B cell (primary cell): ENCODE data around the gene C2CD2L. TPM values are rescaled to one million over a fixed set of nuclear protein-coding genes. Genes with fewer than 3 reads are reported as not detected.

Experiments used
- ATAC-seq: fragments of 200-7000 bp; cut with Tn5 transposase; one replicate; pipeline ENCODE4 v1.10.0; 2021; ENCODE audit warnings: low read depth, mild to moderate bottlenecking, moderate number of reproducible peaks, moderate library complexity
- CTCF ChIA-PET: fragments of 350-600 bp; sonication (Branson Sonifier 250); formaldehyde crosslinking; loops from one replicate; lab custom pipeline; 2021; ENCODE audit warnings: antibody characterized with exemption, inconsistent platforms; lab: Charles Lee
- POLR2A ChIA-PET: fragments of 350-600 bp; sonication (Branson Sonifier 250); formaldehyde crosslinking; loops from one replicate; lab custom pipeline; 2021; ENCODE audit warnings: antibody characterized with exemption; lab: Charles Lee
- DNase-seq: peaks from one replicate; pipeline ENCODE4 v3.0.0; 2013
- H2AFZ ChIP-seq: 2 replicates; pipeline ENCODE4 v1.6.1; 2012; ENCODE audit warnings: mild to moderate bottlenecking, low read depth, low read length; ENCODE audit not compliant: insufficient read depth, poor library complexity, severe bottlenecking
- H3K27ac ChIP-seq, 2 donors: 1 replicate in 1 of 2; 2 replicates in 1 of 2; pipeline ENCODE4 v1.5.1; 2012 to 2013; ENCODE audit warnings: low read length in 2 of 2, mild to moderate bottlenecking in 2 of 2, moderate library complexity in 1 of 2
- H3K27me3 ChIP-seq, 4 experiments: fragments of 200-600 bp in 1 of 4; sonication (generic) in 1 of 4; replicated peaks in 1 of 4; 1 replicate in 2 of 4; 2 replicates in 2 of 4; pipeline versions ENCODE4 v1.6.1 to v1.7.0; 2013 to 2016; ENCODE audit warnings: low read length in 3 of 4, mild to moderate bottlenecking in 2 of 4, mixed read lengths in 1 of 4, moderate library complexity in 1 of 4; ENCODE audit not compliant: insufficient read depth in 4 of 4, control insufficient read depth in 3 of 4; ENCODE audit errors: control extremely low read depth in 1 of 4
- H3K36me3 ChIP-seq, 2 experiments: replicated peaks in 1 of 2; 1 replicate in 1 of 2; 2 replicates in 1 of 2; pipeline versions ENCODE4 v1.6.1 to v1.7.1; 2013; ENCODE audit warnings: low read length in 1 of 2; ENCODE audit not compliant: insufficient read depth in 2 of 2, control insufficient read depth in 1 of 2; ENCODE audit errors: control extremely low read depth in 1 of 2, extremely low read depth in 1 of 2
- H3K4me1 ChIP-seq, 2 donors: fragments of 200-600 bp in 1 of 2; sonication (generic) in 1 of 2; 1 replicate in 1 of 2; 2 replicates in 1 of 2; pipeline versions ENCODE4 v1.5.1 to v1.6.1; 2013 to 2017; ENCODE audit warnings: low read length in 2 of 2; ENCODE audit not compliant: control insufficient read depth in 2 of 2, insufficient read depth in 2 of 2
- H3K4me2 ChIP-seq: replicated peaks from 2 replicates; pipeline ENCODE3; 2012; ENCODE audit warnings: mild to moderate bottlenecking, low read depth, low read length; ENCODE audit not compliant: poor library complexity, severe bottlenecking
- H3K4me3 ChIP-seq, 5 experiments: fragments of 200-600 bp in 1 of 5; sonication (generic) in 1 of 5; 1 replicate in 3 of 5; 2 replicates in 2 of 5; pipeline versions ENCODE4 v1.5.1 to v1.7.0; 2011 to 2016; ENCODE audit warnings: low read length in 4 of 5, mild to moderate bottlenecking in 4 of 5, low read depth in 2 of 5, control low read depth in 1 of 5, moderate library complexity in 1 of 5; ENCODE audit not compliant: insufficient read depth in 1 of 5; ENCODE audit errors: control extremely low read depth in 1 of 5, extremely low read depth in 1 of 5
- H3K79me2 ChIP-seq: fragments of 200-600 bp; sonication (generic); one replicate; pipeline ENCODE4 v1.6.0; 2016; ENCODE audit warnings: low read length; ENCODE audit not compliant: control insufficient read depth, insufficient read depth
- H3K9ac ChIP-seq: fragments of 200-600 bp; sonication (generic); 2 replicates; pipeline ENCODE4 v1.6.1; 2017; ENCODE audit warnings: mild to moderate bottlenecking, low read length, moderate library complexity
- H3K9me3 ChIP-seq, 3 donors: one replicate each; pipeline versions ENCODE4 v1.6.1 to v1.7.1; 2013; ENCODE audit warnings: low read length in 2 of 3; ENCODE audit not compliant: control insufficient read depth in 2 of 3, insufficient read depth in 1 of 3; ENCODE audit errors: control extremely low read depth in 1 of 3
- H4K20me1 ChIP-seq: 2 replicates; pipeline ENCODE4 v1.6.0; 2012; ENCODE audit warnings: mild to moderate bottlenecking, low read length; ENCODE audit not compliant: insufficient read depth, control insufficient read depth, poor library complexity, severe bottlenecking
- H3K27ac Mint-ChIP-seq: one replicate; pipeline ENCODE4 v1.8.0; 2021; ENCODE audit warnings: mixed read lengths
- H3K27me3 Mint-ChIP-seq: one replicate; pipeline ENCODE4 v1.8.0; 2021; ENCODE audit warnings: mixed read lengths
- H3K4me1 Mint-ChIP-seq: one replicate; pipeline ENCODE4 v1.8.0; 2021; ENCODE audit warnings: mixed read lengths
- H3K4me3 Mint-ChIP-seq: one replicate; pipeline ENCODE4 v1.8.0; 2021; ENCODE audit warnings: mixed read lengths
- H3K9me3 Mint-ChIP-seq: one replicate; pipeline ENCODE4 v1.8.0; 2022; ENCODE audit warnings: mixed read lengths; ENCODE audit not compliant: insufficient read depth
- EZH2 ChIP-seq: IDR thresholded peaks from 2 replicates; pipeline ENCODE4 v1.6.1; 2012; ENCODE audit warnings: borderline replicate concordance, low read depth, mild to moderate bottlenecking, moderate library complexity, low read length; ENCODE audit not compliant: insufficient read depth, poor library complexity, severe bottlenecking
- WGBS: methylation state at CpG from one replicate; pipeline ENCODE4 v1.1.5; 2013; ENCODE audit warnings: missing lambda C conversion rate; ENCODE audit not compliant: insufficient coverage; 5-methylcytosine and 5-hydroxymethylcytosine counted together
- intact Hi-C: fragments of 100-400 bp; cut with micrococcal nuclease; formaldehyde crosslinking; loops from one replicate; pipeline ENCODE4 v1.10.0; 2022
- polyA plus RNA-seq: library from polyadenylated mRNA; depleted of rRNA; stranded (reverse); fragments of >200 nt; gene quantifications from 2 replicates; pipeline ENCODE4 v1.2.3, GENCODE V29; 2012
- total RNA-seq, 2 donors: library from RNA; stranded (reverse); fragments of 120-200 nt in 1 of 2; gene quantifications; 1 replicate in 1 of 2; 2 replicates in 1 of 2; pipeline versions ENCODE4 v1.2.3 to v1.2.4, GENCODE V29; 2013 to 2022
- TF ChIP-seq, protein P1 (sequence below): fragments of 200-600 bp; IDR thresholded peaks from one replicate; pipeline ENCODE4 v1.8.0; 2022; ENCODE audit warnings: antibody characterized with exemption, mild to moderate bottlenecking

Gene C2CD2L
- total and polyA plus RNA-seq, 2 donors (not counting 1 experiment from before 2014, with no cell fraction given) = 9.5 to 17.0 TPM

DNA sequence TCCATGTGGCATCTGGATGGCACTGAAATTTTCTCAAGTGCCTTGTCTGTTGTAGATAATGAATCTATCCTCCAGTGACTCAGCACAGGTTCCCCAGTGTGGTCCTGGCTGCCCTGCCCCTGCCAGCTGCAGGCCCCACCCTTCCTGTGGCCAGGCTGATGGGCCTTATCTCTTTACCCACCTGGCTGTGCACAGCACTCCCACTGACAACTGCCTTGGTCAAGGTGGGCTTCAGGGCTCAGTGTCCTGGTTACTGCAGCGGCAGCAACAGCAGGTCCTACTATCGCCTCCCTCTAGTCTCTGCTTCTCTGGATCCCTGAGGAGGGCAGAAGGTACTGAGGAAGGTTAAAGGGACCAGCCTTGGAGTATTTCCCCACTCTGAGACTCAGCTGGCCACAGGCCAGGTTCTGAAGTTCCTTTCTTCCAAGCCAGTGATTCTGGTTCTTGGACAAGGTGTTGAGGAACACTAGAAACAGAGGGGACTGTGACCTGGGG lies 19.4 kb upstream of the C2CD2L start:
- ATAC-seq (no peak), DNase-seq (no peak)
- Histone ChIP-seq H3K9me3 (no peaks in the 10 kb centered on the region), H3K4me2 (no peak overlapping the region), H3K27ac (no peak overlapping the region), H3K27me3 (no peaks in the 10 kb centered on the region), H3K79me2 (peaks cover 35% of the 10 kb centered on the region), H2AFZ (no peak overlapping the region), H3K4me1 (peaks cover 12 to 27% of the 10 kb centered on the region in 2 donors), H3K4me3 (no peak overlapping the region), H3K36me3 (peaks cover 0 to 3% of the 10 kb centered on the region in 2 experiments), H3K9ac (no peak overlapping the region), H4K20me1 (no peaks in the 10 kb centered on the region)
- WGBS = 73% methylated on average over 2 of the region's 2 CpGs
- TF ChIP-seq, protein P1, sequence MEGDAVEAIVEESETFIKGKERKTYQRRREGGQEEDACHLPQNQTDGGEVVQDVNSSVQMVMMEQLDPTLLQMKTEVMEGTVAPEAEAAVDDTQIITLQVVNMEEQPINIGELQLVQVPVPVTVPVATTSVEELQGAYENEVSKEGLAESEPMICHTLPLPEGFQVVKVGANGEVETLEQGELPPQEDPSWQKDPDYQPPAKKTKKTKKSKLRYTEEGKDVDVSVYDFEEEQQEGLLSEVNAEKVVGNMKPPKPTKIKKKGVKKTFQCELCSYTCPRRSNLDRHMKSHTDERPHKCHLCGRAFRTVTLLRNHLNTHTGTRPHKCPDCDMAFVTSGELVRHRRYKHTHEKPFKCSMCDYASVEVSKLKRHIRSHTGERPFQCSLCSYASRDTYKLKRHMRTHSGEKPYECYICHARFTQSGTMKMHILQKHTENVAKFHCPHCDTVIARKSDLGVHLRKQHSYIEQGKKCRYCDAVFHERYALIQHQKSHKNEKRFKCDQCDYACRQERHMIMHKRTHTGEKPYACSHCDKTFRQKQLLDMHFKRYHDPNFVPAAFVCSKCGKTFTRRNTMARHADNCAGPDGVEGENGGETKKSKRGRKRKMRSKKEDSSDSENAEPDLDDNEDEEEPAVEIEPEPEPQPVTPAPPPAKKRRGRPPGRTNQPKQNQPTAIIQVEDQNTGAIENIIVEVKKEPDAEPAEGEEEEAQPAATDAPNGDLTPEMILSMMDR = no peak
- TF ChIP-seq EZH2 = no peak
- intact Hi-C loops = no loop called here
- Mint-ChIP-seq H3K9me3 (no peaks in the 10 kb centered on the region), H3K4me1 (peaks cover 27% of the 10 kb centered on the region), H3K4me3 (no peak overlapping the region), H3K27me3 (no peaks in the 10 kb centered on the region), H3K27ac (no peak overlapping the region)
- ChIA-PET POLR2A (interaction anchor here (0.9 to 1.1 kb wide), 2 partner anchors 20 to 34 kb away, joined by 8 to 9 read pairs; partner anchors contain the start of genes HINFP and VPS11), CTCF (no interaction called here)

DNA sequence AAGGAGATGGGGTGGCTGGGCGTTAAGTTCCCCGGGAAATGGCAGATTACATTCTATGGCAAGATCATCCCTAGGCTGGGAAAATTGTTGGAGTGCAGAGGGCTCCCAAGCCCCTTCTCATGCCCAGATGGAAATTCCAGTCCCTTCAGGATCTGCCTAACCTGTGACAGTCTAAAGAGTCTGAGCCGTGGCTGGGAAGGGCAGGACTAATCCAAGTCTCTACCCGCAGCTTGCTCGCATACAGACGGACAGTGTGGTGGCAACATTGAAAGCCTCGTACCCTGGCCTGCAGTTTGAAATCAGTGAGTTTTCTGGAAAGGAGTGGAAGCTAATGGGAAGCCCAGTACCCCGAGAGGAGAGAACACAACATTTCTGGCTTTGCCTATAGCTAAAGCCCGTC lies 18.7 kb upstream of the C2CD2L start:
- DNase-seq (no peak), ATAC-seq (no peak)
- Mint-ChIP-seq H3K9me3 (no peaks in the 10 kb centered on the region), H3K27ac (no peak overlapping the region), H3K27me3 (no peaks in the 10 kb centered on the region), H3K4me1 (peaks cover 30% of the 10 kb centered on the region), H3K4me3 (no peak overlapping the region)
- H3K4me2 ChIP-seq = no peak overlapping the region
- CTCF ChIA-PET = no interaction called here
- WGBS = over 99% methylated on average over 9 of the region's 9 CpGs
- H3K36me3 ChIP-seq = peaks cover 0 to 3% of the 10 kb centered on the region in 2 experiments
- TF ChIP-seq, protein P1 = no peak
- TF ChIP-seq EZH2 = no peak
- POLR2A ChIA-PET = interaction anchor here (0.9 kb wide), 1 partner anchor 20 kb away, joined by 8 read pairs; the partner anchor contains the start of gene VPS11
- H4K20me1 ChIP-seq = no peaks in the 10 kb centered on the region
- no peak overlapping the region for H3K9ac ChIP-seq
- intact Hi-C loops = no loop called here
- H3K4me1 ChIP-seq = peaks cover 16 to 33% of the 10 kb centered on the region in 2 donors
- no peaks in the 10 kb centered on the region for H3K9me3 ChIP-seq
- no peak overlapping the region for H3K27ac ChIP-seq
- H3K79me2 ChIP-seq = peaks cover 41% of the 10 kb centered on the region
- no peaks in the 10 kb centered on the region for H3K27me3 ChIP-seq
- no peak overlapping the region for H3K4me3 ChIP-seq
- no peak overlapping the region for H2AFZ ChIP-seq
